GM20000 (cell line): ENCODE measurements around the gene MSTN.

Experiments used
- DNase-seq: peaks from one replicate; pipeline ENCODE4 v3.0.0; 2012; ENCODE audit warnings: low spot score
- TF ChIP-seq, protein P1 (sequence below): IDR thresholded peaks from 2 replicates; pipeline ENCODE4 v1.5.1; 2012; ENCODE audit warnings: mild to moderate bottlenecking, control low read depth; ENCODE audit errors: extremely low read depth, missing control alignments

Gene MSTN

DNA sequence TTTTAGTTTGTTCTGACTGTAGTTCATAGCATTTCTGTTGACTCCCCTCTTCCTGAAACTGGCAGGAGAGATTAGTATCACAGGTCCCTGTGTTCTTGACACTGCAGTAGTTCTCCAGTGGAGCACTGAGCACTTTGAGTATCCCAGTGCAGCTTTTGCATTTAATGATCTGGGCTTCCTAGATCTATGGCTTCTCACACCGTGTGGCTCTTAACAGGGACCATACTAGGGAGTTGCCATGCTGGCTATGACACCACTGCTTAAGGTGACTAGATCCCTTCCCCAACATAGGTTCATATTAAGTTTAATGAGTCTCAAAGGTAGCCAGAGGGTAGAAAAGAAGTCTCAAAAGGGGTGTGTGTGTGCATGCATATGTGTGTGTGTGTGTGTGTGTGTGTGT, 6.2 kb upstream of the MSTN start:
- TF ChIP-seq, protein P1, sequence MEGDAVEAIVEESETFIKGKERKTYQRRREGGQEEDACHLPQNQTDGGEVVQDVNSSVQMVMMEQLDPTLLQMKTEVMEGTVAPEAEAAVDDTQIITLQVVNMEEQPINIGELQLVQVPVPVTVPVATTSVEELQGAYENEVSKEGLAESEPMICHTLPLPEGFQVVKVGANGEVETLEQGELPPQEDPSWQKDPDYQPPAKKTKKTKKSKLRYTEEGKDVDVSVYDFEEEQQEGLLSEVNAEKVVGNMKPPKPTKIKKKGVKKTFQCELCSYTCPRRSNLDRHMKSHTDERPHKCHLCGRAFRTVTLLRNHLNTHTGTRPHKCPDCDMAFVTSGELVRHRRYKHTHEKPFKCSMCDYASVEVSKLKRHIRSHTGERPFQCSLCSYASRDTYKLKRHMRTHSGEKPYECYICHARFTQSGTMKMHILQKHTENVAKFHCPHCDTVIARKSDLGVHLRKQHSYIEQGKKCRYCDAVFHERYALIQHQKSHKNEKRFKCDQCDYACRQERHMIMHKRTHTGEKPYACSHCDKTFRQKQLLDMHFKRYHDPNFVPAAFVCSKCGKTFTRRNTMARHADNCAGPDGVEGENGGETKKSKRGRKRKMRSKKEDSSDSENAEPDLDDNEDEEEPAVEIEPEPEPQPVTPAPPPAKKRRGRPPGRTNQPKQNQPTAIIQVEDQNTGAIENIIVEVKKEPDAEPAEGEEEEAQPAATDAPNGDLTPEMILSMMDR = no peak
- DNase-seq = no peak

DNA sequence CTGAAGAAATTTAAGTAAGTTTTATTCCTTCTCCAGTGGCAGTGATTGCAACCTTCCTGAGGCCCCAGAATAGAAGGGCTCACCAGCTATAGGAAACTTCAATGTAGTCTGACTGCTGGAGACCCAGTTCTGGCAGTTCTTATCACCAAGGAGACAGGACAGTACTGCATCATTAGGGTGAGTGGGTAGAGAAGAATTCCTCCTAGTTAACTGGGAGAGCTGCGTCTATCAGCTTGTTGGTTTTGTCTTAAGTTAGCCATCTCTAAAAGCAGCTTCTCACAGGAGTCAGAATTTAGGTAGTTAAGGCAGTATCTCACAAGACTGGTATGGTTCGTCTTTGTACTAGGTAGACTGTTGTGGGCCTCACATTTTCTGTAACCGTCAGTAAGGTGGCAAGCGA, 3.3 kb upstream of the MSTN start:
- DNase-seq = no peak

DNA sequence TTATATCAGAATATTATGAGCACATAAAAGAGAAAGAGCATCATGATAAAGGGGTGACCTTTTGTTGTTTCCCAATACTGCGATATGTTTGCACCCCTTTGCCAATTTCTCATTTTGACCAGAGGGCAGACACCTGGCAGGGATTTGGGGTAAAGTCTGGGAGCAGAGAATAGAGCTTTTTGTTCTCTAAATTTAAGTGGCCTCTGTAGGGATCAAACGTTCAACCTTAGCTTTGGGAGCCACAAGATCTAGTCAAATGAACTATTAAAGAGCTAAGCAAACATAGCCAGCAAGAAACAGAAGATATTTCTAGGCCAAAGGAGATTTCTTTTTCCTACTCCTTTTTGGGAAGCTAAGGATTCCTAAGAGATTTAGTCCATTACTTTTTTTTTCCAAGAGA, 1.1 kb upstream of the MSTN start:
- no peak for DNase-seq
- TF ChIP-seq, protein P1 = no peak

More for the DNA sequence above, 3.3 kb upstream of the MSTN start:
- TF ChIP-seq, protein P1 = no peak

DNA sequence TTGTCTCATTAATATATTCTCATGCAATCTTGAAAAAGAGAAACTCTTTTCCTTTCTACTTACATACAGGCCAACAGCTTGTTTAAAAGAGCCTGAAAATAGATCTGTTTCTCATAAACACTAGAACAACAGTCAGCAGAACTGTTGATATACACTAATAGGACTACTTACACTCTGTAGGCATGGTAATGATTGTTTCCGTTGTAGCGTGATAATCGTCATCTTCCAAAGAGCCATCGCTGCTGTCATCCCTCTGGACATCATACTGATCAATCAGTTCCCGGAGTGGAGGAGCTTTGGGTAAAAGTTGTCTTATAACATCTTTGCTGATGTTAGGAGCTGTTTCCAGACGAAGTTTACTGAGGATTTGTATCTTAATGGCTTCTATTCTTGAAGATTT, 476 bp downstream of the MSTN start:
- DNase-seq = no peak
- TF ChIP-seq, protein P1 = no peak

DNA sequence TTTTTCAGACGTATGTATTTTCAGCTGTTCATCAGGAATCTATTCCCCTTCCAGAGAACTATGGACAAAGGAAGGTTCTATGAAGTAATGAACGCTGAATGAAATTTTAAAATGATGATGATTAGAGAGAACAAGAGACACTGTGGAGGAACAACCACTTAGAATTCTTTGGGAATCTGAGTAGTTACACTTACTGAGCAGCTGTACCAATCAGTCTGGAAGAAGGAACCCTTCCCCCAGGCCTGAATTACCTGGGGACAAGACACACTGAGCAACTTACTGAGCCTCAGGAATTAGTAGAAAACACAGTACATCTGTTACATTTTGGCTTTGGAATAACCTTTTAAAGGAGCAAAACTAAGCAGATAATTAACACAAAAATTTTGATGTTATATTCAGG, 1.9 kb downstream of the MSTN start:
- no peak for DNase-seq
- TF ChIP-seq, protein P1 = no peak

DNA sequence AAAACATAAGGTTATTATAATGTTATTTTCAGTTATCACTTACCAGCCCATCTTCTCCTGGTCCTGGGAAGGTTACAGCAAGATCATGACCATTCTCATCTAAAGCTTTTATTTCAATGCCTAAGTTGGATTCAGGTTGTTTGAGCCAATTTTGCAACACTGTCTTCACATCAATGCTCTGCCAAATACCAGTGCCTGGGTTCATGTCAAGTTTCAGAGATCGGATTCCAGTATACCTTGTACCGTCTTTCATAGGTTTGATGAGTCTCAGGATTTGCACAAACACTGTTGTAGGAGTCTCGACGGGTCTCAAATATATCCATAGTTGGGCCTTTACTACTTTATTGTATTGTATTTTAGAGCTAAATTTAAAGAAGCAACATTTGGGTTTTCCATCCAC, 2.5 kb downstream of the MSTN start:
- DNase-seq = no peak
- TF ChIP-seq, protein P1 = no peak

DNA sequence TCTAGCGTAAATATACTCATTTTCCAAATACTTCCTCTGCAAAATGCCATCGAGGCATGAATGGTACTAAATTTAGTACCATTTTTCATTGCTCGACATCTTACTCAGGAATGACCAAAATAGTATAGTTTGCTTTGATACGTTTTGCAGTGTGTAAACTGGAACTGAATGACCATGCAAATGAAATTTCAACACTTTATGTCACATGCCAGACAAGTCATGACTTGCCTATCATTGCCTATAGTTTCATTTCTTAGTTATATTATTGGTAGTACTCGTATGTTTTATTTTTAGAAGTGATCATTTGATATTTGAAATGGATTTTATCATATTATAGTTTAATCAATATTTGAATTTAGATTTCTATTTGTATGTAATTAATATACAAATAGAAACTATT, 9.1 kb downstream of the MSTN start:
- DNase-seq = no peak
- TF ChIP-seq, protein P1 = no peak
